Stimulated activated CD4-positive, alpha-beta T cell treated with anti-CD3 and anti-CD28 coated beads, Interleukin-1b, Interleukin-23, amount 100 ng/mL, for 24 hours (primary cell): ENCODE data around the gene NACC2.
"Not testable (repeated sequence)": the region's sequence is repeated elsewhere in the genome, so short reads cannot be mapped to it uniquely, and the experiment has no call there.

ENCODE experiments used
- DNase-seq, 4 experiments: peaks; one replicate each; pipeline ENCODE4 v3.0.0-alpha.2; 2020; ENCODE audit warnings: low read depth in 4 of 4, low spot score in 1 of 4

Gene NACC2

DNA sequence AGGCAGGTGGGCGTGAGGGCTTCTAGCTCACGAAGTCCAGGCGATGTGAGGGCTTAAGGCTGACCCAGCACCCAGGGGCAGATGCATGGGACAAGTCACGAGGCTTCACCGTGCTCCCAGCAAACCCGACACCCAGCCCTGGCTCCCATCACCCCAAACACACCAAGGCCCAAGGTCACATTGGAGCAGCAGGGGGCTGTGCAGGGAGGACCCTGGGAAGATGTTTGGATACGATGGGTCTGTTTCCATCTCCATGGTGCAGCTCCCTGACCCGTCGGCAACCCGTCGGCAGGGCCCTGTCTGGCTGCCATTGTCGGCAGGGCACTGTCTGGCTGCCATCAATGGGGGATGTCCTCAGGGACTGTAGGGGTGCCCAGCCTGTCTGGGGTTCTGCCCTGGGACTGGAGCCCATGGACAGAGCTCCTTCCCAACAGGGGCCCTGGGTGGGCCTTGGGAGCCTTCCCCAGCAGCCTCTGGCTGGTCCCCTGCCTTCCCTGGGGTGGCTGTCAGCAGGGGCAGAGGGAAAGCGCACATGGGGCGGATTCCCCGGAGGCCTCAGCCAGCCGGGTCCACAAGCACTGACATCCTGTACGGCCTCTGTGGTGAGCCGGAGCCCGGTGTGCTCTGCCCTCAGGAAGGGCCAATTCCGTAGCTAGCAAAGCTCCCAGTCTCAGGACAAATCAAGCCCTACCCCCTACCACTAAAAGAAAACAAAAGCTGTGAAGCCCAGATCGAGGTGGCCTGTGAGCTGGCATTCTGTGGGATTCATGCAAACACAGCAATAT is 47.1 kb downstream of the NACC2 start:
- no peak for DNase-seq

- no peak for DNase-seq
Measured at GRCh38 chr9:136047076-136047774, 47.9 kb downstream of the NACC2 start.

- DNase-seq = no peak
Measured at GRCh38 chr9:136046554-136046920, 48.6 kb downstream of the NACC2 start.

- DNase-seq = no peak
Measured at GRCh38 chr9:136045595-136046553, 49.2 kb downstream of the NACC2 start.

DNA sequence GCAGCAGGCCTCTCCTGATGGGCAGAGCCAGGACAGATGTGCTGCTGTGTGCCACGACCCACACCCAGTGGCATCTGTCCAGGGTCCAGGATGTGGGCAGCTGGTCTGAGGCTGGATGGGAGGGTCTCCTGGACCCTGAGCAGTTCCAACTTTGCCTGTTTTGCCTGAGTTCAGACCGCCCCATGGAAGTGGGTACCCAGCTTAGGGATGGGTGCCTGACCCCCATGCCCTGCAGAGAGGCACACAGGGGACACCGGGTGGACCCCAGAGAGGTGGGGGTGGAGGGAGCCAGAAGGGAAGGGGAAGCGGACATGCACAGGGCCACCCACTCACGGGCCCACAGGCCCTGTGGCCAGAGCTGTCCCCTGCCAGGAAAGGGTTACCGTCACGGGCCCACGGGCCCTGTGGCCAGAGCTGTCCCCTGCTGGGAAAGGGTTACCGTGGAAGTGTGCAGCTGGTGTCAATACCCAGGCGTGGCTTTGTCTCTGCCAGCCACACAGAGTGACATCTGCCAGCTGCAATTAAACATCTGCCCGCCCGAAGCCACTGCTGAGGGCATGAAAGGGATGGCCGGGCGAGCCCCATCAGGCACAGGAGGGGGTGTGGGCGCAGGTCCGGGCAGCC is 50.0 kb downstream of the NACC2 start:
- DNase-seq = no peak

DNA sequence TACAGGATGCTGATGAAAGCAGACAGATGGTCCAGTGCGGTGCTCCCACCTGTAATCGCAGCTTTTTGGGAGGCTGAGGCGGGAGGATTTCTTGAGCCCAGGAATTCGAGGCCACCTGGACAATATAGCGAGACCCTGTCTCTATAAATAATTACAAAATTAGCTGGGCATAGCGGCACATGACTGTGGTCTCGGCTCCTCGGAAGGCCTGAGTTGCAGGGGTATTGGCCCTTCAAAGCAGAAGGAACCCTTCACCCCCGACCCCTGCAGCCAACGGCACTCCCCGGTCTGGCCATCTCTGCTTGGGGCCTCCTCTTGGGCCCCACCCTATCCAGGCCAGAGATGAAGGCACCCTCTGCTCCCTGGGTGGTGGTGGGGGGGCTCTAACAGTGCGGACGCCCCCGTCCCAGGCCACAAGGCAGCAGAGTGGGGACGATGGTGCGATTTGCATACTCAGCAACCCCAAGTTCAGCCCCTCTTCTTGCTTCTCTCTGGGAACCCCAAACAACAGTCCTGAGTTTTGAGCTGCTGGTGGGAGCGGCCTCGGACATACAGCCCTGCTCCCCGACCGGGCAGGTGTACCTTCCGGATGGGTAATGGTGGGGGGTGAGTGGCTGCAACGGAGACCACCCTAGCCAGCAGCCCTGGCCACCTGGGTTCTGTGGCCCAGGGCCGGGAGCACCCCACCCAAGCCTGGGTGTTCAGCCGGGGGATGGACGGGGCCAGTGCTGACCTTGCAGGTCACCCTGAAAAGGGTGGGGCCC is 50.7 kb downstream of the NACC2 start:
- no peak for DNase-seq

GRCh38 chr9:136043441-136043991 is 51.6 kb downstream of the NACC2 start:
- DNase-seq = no peak

- no peak for DNase-seq
Measured at GRCh38 chr9:136042541-136042940, 52.5 kb downstream of the NACC2 start.

DNA sequence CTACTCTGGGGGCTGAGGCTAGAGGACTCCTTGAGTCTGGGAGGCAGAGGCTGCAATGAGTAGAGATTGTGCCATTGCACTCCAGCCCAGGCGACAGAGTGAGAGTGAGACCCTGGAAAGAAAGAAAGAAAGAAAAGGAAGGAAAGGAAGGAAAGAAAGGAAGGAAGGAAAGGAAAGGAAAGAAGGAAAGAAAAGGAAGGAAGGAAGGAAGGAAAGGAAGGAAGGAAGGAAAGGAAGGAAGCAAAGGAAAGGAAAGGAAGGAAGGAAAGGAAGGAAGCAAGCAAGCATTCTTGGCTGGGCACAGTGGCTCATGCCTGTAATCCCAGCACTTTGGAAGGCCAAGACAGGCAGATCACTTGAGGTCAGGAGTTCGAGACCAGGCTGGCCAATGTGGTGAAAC is 54.2 kb downstream of the NACC2 start:
- not testable (repeated sequence) for DNase-seq

DNA sequence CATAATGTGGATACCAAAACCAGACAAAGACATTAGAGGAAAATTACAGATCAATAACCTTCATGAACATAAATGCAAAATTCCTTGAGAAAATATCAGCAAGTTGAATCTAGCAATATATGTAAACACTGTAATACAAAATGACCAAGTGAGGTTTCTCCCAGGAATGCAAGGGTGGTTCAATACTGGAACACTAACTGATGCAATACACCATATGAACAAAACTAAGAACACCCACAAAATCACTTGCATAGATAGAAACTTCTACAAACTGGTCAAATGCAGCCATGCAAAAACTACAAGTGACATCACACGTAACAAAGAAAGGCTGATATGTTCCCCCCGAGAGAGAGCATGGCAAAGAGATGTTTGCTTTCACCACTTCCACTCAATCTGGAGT is 55.6 kb downstream of the NACC2 start:
- no peak for DNase-seq

DNA sequence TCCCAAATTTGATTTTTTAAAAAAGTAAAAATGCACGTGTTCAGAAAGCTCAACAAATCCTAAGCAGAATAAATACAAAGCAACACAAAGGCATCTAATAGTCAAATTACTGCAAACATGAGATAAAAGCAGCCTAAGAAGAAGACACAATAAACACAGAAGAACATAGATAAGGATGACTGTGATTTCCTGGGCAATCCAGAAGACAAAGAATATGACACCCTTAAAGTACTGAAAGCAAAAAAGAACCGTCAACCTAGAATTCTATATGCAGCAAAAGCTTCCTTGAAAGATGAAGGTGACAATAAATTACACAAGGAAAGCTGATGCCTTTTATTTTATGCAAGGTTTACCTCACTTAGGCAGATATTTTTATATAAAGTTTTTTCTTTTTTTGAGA is 58.2 kb downstream of the NACC2 start:
- DNase-seq = no peak

- DNase-seq = no peak
Measured at GRCh38 chr9:136036050-136036449, 59.0 kb downstream of the NACC2 start.

GRCh38 chr9:136031741-136032730 is 63.1 kb downstream of the NACC2 start:
- no peak for DNase-seq

- DNase-seq = no peak
Measured at GRCh38 chr9:136031094-136031493, 64.0 kb downstream of the NACC2 start.

DNA sequence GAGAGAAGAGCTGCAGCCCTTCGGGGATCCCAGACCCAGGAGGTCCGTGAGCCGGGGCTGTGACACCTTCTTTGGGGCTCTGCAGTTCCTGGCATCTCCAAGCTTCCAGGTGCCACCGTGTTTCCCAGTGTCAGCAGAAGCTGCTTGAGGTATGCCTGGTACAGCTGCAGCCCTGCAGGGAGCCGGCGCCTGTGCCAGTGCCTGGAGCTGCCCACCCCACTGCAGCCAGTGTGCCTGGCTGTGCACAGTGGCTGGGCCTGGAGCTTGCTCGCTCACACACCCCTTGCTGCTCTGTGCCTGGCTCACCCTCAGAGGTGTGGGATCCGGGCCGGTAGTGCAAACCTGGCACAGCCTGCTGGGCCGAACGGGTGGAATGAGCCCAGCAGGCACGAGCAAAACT is 65.5 kb downstream of the NACC2 start:
- no peak for DNase-seq

DNA sequence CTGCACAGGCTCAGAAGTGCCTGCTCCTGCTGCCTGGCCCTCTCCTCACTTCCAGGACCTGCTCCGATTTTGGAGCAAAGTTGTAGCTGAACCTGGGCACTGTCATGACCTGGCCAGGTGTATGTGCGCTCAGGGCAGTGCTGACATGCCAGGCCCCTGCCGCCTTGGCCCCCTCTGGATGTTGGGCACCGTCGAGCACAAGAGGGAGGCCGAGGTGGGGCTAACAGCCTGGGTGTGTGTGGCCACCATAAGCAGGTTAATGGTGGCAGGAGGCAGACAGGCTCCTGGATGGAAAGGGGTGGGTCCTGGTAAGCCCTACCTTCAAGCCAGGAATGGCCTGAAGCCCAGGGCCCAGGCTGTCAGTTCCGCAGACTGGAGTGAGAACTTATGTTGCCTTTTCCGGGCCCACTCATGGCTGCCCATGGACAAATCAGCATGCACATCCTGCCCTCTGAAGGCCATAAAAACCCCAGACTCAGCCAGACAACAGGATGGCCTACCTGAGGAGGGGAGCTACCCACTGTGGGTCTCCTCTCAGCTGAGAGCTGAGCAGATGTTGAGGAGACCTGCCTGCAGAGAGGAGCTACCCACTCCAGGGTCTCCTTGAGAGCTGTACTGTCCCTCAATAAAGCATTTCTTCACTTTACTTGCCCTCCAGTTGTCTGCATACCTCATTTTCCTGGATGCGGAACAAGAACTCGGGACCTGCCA is 66.2 kb downstream of the NACC2 start:
- no peak for DNase-seq

DNA sequence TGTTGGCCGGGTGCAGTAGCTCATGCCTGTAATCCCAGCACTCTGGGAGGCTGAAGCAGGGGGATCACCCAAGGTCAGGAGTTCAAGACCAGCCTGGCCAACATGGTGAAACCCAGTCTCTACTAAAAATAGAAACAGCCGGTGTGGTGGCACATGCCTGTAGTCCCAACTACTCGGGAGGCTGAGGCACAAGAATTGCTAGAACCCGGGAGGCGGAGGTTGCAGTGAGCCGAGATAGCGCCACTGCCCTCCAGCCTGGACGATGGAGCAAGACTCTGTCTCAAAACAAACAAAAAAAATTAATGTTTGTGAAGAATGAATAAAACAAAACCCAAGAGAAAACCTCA is 68.2 kb downstream of the NACC2 start:
- DNase-seq = not testable (repeated sequence)

- DNase-seq = no peak
Measured at GRCh38 chr9:136026266-136026942, 68.7 kb downstream of the NACC2 start.
